NCI-H82 treated with DMSO at 0.1 percent for 48 hours (cell line): ENCODE results near the gene RFFL.
"Not testable (repeated sequence)": the region's sequence is repeated elsewhere in the genome, so short reads cannot be mapped to it uniquely, and the experiment has no call there.

Experiments used
- DNase-seq: peaks from one replicate; lab custom pipeline; 2025; ENCODE audit not compliant: unreplicated experiment; lab: John Stamatoyannopoulos, UW

Gene RFFL

DNA sequence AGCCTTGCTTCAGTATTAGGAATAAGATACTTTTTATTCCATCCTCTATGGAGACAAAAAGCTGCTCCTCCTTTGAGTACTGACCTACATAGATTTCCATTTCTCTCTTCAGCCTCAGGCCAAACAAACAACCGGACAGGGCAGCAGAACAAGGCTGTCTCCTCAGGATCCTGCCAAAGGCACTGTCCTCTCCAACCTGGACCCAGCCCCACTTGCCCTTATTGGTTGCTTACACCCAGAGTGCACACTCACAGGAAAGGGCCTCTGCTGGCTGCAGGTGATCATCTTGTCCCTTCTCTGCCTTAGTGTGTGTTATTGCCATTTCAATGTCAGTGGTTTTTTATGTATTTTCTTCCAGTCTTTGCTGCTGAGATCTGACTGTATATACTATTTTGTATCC is 56.5 kb downstream of the RFFL start:
- DNase-seq: no peak

DNA sequence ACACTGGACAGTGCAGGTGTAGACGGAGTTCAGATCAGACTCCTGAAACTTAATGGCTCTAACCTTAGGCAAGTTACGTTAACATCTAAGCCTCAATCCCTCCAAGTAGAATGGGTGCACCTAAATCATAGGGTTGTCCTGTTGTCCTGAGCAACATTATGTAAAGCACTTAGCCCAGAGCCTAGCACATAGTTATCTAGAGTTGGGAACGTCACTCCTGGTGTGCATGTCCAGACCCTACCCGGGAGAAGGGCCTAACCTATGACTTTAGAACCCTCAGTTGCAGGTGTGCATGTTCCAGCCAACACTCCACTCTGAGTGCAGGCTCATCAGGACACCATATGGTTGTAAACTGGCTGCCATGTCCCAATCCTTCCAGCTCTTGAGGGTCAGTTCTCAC is 57.2 kb downstream of the RFFL start:
- DNase-seq: no peak

DNA sequence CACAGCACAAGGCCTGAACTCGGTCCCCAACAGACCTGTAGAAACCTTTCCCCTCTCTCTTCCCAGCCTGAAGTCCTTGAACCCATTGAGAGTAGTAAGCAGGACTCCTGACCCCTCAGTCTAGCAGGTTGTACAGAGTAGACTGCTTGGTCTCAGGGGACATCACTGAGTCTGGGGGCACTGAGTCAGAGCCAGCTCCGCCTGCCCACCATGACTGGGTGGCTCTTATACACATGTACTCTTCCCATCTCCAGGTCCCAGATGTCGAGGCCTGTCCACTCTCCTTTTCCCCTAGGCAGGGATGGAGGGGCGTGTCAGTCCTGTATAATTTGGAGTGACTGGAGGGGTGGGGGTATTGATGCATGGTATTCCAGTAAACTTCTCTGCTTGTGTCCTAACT is 59.7 kb downstream of the RFFL start:
- no peak for DNase-seq

DNA sequence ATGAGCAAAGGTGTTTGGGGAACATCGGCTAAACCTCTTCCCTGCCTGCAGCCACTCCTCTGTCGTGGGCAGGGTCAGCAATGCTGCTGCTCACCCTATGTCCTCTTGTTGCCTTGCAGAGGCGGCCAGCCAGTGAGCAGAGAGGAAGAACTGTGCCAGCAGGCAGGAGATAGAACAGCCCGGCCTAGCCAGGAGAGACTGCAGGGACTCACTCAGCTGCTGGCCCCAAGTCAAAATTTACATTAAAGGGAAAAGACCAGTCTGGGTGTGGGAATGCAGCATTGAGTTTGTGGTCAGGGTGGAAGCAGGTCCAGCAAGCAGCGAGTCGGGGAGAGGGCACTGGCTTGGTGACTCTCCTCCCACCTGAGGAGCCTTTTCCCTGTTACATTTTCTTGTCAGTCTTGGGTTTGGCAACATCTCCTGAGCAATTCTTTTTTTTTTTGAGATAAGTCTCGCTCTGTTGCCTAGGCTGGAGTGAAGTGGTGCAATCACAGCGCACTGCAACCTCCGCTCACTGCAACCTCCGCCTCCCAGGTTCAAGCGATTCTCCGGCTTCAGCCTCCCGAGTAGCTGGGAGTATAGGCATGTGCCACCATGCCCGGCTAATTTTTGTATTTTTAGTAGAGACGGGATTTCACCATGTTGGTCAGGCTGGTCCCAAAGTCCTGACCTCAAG is 60.5 kb downstream of the RFFL start:
- DNase-seq: no peak

DNA sequence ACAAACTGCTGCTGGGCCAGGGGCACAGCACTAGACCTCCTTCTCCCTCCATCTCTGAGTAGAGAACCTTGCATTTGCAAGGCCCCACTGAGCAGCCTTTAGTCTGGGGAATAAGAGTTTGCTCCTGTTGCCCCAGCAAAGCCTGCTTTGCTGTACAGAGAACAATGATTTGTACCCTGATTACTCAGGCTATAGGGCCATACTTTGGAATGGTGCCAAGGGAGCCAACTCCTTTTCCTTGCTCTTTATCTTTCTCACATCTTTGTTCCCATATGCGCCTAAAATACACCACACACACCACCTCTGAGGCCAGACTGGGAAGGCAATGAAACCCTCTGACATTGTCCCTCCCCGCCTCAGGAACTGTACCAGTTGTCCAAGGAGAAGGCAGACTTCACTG is 62.0 kb downstream of the RFFL start:
- DNase-seq: no peak

DNA sequence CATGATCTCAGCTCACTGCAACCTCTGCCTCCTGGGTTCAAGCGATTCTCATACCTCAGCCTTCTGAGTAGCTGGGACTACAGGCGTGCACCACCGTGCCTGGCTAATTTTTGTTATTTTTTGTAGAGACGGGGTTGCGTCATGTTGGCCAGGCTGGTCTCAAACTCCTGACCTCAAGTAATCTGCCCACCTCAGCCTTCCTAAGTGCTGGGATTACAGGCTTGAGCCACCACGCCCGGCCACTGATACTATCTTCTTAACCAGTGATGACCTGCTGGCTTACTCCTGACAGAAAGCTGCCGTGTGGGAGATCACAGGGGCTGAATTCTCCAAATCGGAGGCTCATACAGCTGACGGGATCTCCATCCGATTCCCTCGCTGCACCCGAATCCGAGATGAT is 62.5 kb downstream of the RFFL start:
- not testable (repeated sequence) for DNase-seq

DNA sequence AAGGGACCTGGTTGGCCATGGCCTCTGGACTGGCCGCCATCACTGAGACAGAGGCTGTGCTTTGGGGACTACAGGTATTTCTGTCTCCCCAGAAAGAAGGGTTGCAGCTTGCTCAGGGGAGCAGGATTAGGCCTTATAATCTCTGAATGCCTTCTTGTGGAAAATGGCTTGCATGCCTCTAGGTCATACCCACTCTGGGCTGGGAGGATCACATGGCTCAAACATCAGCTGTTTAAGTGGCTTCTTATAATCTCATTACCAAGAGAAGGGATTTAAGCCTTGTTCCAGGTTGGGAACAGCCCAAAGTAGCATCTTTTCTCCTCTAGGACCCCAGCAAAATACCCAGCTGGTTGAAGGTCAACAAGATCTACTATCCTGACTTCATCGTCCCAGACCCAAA is 64.1 kb downstream of the RFFL start:
- peak; percentile 40 for DNase-seq

DNA sequence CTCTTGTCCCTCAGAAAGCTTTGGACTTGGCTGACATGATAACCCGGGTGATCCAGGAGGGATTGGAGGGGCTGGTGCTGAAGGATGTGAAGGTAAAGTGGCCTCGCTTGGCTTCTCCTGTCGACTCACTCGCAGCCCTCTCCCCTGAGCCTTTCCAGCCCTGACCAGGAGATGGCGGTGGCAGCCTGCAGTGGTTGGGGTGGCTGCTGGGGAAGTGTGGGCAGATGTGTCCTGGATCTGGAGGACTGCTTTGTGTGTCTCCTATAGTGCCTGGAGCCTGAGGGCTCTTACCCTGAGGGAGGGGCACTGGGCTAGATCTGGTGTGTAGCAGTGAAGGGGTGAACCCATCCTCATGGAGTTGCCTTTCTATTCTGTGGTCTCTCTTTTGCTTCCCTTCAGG is 65.3 kb downstream of the RFFL start:
- DNase-seq: peak; percentile 21

DNA sequence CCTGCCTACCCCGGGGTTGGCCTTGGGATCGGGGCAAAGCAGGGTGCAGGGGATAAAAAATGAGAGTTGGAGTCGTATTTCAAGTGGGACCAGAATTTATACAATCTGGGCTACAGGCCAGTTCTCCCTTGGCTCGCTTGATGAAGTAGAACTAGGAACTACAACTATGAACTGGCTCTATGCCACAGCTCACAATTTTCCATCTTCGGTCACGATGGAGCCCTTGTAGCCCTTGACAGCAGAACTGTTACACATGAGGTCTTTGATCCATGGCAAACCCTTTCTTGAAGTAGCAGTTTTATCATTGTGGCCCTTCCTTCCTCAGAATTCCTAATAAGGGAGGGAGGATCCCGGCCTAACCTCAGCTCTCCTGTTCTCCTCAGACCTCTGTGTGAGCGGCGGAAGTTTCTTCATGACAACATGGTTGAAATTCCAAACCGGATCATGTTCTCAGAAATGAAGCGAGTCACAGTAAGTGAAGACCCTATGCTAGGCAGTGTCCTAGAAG is 66.1 kb downstream of the RFFL start:
- DNase-seq: no peak

DNA sequence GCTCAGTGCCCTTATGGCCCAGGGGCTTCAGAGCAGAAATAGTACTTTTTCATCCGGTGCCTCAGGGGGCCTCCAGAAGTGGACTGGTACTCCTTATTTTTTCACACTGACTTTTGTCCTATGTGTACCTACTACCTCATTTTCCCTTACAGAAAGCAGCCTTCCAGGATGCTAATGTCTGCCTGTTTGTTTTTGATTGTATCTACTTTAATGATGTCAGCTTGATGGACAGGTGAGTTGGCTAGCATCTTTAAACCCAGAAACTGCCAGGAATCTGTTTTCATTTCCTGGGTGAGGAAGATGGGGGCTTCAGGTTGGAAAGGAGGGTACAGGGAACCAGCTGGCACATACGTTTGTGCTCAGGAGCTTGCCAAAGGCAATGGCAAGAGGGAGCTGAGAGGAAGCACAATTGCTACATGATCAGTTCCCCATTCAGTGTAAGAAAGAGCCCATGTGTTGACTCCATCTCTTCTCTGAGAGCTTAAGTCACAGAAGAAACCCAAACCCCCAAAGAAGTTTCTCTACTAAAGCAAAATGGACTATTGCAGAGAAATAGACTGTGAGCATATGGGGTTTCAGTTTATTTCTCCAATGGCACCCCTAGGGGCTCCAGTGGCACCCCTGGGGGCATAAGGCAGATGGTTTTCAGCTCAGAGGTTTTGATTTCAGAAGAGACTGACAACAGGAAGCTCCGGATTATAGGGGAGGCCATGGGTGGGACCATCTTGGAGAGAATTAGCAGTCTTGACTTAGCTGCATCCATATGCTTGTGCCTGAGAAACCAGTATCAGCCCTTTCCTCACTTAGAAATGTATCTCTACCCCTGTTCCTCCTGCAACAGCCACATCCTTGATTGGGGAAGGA is 66.9 kb downstream of the RFFL start:
- DNase-seq: no peak

DNA sequence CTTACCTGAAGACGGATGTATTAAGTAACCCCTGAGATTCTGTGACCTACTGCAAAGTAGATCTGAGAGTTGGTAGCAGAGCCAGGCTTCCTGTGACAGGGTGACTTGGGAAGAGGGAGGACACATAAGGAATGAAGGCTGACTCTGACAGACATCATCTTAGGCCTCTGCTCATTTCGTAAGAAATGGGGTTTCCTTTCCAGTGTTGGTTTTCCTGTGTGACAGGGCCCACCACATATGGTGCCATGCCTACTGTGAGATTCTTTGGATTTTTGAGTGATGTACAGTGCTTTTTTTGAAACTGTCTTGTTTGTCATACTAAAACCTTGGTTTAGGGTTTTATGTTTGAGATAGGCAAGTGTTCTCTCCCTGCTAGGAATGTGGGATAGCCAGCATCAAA is 70.5 kb downstream of the RFFL start:
- no peak for DNase-seq

DNA sequence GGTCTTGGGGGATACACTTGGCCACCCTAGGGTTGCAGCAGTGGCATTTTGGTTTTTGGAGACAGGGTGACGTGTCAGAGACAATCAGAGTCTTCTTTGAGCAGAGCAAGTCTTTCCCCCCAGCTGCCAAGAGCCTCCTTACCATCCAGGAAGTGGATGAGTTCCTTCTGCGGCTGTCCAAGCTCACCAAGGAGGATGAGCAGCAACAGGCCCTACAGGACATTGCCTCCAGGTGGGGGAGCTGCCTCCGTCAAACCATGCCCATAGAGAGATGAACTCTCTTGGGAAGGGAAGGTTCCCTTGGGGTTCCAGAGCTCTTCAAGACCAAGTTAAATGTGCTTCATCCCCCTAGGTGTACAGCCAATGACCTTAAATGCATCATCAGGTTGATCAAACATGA is 71.9 kb downstream of the RFFL start:
- DNase-seq: no peak

DNA sequence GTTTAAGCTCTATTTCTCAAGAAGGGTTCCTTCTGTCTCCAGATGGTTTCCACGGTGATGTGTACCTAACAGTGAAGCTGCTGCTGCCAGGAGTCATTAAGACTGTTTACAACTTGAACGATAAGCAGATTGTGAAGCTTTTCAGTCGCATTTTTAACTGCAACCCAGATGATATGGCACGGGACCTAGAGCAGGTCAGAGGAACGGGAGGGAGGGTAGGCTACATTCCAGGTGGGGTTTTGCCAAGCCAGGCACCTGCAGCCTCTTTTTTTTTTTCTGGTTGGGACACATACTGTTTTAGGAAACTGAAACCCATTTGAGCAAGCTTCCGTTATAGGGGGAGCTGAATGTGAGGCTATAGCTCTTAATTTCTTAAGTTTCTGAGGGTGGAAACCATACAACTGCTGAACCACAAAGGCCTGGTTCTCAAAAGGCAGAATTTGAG is 72.6 kb downstream of the RFFL start:
- no peak for DNase-seq

DNA sequence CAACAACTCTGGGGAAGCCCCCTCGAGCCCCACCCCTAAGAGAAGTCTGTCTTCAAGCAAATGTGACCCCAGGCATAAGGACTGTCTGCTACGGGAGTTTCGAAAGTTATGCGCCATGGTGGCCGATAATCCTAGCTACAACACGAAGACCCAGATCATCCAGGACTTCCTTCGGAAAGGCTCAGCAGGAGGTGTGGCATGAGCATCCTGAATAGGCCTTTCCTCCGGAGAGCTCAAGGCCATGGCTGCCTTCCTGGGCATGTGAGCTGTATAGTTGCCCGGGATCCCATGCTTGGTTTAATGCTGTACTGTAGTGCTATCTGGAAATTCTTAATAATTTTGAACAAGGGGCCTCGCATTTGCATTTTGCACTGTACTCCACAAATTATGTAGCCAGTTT is 74.0 kb downstream of the RFFL start:
- no peak for DNase-seq

DNA sequence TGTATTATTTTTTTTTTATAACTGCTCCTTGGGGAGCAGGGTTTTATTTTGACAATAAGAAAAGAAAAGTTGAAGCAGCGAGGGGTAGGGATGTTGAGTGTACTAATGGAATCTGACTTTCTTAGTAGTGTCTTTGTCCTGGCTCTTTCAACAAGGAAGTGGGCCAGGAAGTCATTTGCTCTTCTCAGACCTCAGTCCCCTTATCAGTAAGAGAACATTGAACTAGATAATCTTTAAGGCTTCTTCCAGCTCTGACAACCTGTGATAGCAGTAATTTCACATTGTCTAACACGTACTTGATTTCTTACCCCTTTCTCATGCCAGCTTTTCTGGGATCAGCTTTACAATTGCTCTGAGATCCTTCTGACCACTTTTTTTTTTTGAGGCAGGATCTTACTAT is 74.9 kb downstream of the RFFL start:
- DNase-seq: no peak

DNA sequence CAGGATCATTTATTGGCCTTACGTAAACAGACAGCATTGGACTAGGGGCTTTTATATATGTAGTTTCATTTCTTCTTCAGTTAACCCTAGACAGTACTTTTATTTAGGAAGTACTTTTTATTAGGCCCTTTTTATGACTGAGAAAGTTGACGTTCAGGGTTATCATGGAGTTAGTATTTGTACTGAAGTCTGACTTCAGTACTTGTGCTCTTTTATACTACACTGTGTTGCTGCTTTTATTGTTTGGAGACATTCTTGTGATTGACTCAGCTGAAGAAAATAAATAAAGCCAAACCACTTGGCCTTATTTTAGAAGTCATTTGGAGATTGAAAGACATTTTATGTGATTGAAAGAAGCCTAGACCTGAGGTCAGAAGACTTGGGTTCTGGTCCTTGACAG is 76.3 kb downstream of the RFFL start:
- DNase-seq: no peak

DNA sequence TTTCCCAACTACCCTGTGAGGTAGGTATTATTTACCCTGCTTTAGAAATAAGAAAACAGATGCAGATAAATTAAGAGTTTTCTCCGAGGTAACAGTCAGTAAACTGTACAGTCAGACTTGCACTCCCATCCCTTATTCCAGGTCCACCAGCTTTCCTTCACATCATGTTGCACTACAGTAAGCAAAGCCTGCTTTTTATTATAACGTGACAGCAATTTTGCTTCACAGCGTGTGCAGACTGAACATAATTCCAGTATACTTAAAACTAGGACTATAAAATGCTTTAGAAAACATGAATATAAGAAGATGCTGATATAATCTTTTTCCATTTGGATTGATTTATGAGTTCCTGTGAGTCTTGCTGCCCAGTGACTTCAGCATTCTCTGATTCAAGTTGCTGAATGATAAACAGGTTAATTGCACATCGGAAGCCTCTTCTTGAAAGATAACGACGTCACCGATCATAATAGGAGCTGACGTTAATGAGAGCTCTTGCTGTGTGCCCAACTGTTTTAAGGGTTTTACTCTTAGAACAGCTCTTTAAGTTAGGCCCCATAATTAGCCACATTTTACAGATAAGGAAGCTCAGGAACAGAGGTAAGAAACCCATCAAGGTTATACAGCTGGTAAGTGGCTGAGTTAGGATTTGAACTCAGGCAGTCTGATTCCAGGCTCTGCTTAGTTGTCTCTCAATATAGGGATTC is 81.8 kb downstream of the RFFL start:
- DNase-seq: no peak

DNA sequence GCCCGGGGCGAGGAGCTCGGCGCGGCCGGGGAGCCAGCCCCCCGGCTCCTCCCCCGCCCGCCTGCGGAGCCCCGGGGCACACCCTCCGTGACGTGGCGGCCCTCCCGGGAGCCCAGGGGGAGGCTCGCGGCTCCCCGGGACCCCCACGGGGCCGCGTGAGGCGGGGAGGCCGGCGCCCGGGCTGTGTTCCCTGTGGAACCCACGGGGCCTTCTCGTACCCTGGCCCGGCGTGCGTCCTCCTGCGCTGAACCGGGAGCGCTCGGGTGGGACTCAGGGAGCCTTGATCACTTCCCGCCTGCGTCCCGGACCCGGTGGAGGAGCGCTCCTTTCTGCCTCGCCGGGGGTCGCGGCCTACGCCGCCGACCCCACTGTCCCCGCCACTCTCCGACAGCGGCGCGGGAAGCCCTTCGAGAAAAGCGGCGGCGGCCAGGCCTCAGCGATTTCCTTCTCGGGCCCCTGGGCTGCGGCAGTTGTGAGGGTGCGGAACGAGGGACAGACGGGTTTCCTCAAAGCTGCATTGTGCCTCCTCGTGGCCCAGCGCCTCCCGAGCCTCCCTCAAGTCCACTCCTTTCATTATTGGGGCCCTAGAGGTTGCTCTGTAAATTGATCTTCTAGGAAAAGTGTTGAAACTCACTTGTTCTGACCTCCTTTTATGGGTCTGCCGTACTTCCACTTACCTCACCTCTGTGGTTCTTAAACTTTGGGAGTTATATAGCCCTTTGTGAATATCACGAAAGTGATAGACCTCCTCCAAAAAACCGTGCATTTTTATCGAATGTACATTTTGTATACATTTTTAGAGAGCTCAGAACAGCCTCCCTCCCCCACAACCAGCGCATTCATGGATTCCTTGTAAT is 82.6 kb downstream of the RFFL start:
- no peak for DNase-seq

DNA sequence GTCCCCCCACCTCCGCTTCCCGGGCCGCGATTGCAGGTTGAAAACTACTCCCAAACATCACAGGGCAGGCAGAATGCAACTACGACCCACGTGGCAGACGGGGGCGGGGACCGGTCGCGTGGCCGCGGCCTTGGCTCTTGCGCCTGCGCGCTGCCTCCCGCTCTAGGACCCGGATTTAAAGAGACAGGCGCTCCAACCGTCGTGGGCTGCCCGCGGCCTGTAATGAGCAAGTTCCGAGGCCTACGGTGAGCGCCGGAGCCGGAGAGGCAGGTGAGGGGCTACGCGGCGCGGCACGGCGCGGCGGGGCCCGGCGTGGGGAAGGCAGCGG is 83.2 kb downstream of the RFFL start, which contains the start of gene LIG3:
TSS of gene LIG3 (plus strand) at position 160 of the 328 bp plus-strand sequence. CDS start 2,494 bp downstream, outside the sequence.
- DNase-seq: peak; percentile 83

DNA sequence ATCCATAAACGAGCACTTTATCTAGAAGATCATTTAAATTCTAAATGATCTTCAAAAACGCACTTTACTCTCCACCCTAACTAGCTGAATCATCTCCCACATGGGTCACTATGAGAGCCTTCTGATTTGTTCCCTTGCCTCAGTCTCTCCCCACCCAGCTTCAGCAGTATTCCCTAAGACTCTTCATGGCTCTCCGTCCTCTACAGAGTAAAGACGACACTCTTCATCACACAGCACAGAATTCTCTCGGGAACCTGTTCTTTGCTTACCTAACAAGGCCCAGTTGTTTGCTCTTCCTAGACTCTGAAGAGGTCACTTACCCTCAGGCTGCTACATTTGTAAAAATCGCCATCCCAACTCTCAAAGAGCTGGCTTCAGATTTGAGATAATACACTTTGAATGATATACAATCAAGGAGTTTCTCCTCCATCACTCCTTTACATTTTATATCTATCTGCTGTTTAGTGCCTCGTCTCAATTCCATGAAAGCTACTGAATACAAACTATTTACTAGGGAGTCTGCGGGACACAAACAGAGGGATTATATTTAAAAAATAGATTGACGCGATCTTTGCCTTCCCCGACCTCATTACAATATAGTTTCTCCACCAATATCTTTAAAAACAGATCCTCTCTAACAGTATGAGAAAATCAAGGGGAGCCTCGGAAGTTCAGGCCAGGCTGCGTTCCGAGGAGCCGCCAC is 83.7 kb downstream of the RFFL start:
- no peak for DNase-seq
